HEK293 (cell line): ENCODE measurements around the gene DENND1A.
A peak's percentile ranks its signal among the peaks of the same experiment; 100 is the strongest.

ENCODE experiments used
- CTCF ChIA-PET: fragments of 350-600 bp; formaldehyde crosslinking; extraction: SDS; loops from one replicate; lab custom pipeline; 2021; ENCODE audit warnings: antibody characterized with exemption; lab: Yijun Ruan, JAX
- POLR2A ChIA-PET: fragments of 300-600 bp; formaldehyde crosslinking; extraction: SDS; loops from one replicate; lab custom pipeline; 2020; ENCODE audit warnings: antibody characterized with exemption, inconsistent platforms; lab: Yijun Ruan, JAX
- H3K27ac ChIP-seq: fragments of 200-500 bp; sonication (Bioruptor generic); 2 replicates; pipeline ENCODE4 v1.5.1; 2014; ENCODE audit warnings: low read depth, low read length, control low read depth, inconsistent platforms; ENCODE audit errors: extremely low read depth
- H3K36me3 ChIP-seq, 2 experiments: fragments of 200-500 bp in 1 of 2; sonication (Bioruptor generic) in 1 of 2; 1 replicate in 1 of 2; 2 replicates in 1 of 2; pipeline ENCODE4 v1.5.1; 2014 to 2017; ENCODE audit warnings: inconsistent platforms in 2 of 2, low read length in 2 of 2; ENCODE audit not compliant: control insufficient read depth in 2 of 2, insufficient read depth in 1 of 2
- H3K4me1 ChIP-seq: fragments of 200-500 bp; sonication (Bioruptor generic); 2 replicates; pipeline ENCODE4 v1.5.1; 2014; ENCODE audit warnings: mild to moderate bottlenecking, low read length, inconsistent platforms; ENCODE audit not compliant: control insufficient read depth, insufficient read depth
- H3K4me3 ChIP-seq: 2 replicates; pipeline ENCODE4 v1.5.1; 2011; ENCODE audit warnings: low read depth, mild to moderate bottlenecking, control low read depth, low read length, moderate library complexity
- H3K9me3 ChIP-seq: fragments of 200-500 bp; sonication (Bioruptor generic); 2 replicates; pipeline ENCODE4 v1.5.1; 2014; ENCODE audit warnings: low read depth, low read length, inconsistent platforms; ENCODE audit not compliant: control insufficient read depth, insufficient read depth
- EGR2 ChIP-seq: fragments of 450-650 bp; formaldehyde crosslinking; IDR thresholded peaks from 2 replicates; pipeline ENCODE4 v1.5.1; 2016; ENCODE audit warnings: low read depth, missing biosample characterization, missing genetic modification characterization
- KLF1 ChIP-seq: fragments of 450-650 bp; formaldehyde crosslinking; IDR thresholded peaks from 2 replicates; pipeline ENCODE4 v1.5.1; 2016; ENCODE audit warnings: missing biosample characterization, missing genetic modification characterization
- PRDM1 ChIP-seq: fragments of 450-650 bp; formaldehyde crosslinking; IDR thresholded peaks from 2 replicates; pipeline ENCODE4; 2016; ENCODE audit warnings: missing biosample characterization, missing genetic modification characterization
- ZNF10 ChIP-seq: fragments of 450-650 bp; formaldehyde crosslinking; IDR thresholded peaks from 2 replicates; pipeline ENCODE4 v1.5.1; 2017; ENCODE audit warnings: missing biosample characterization, missing genetic modification characterization
- ZNF140 ChIP-seq: fragments of 450-650 bp; formaldehyde crosslinking; IDR thresholded peaks from 2 replicates; pipeline ENCODE4 v1.5.1; 2016; ENCODE audit warnings: missing biosample characterization, missing genetic modification characterization
- ZNF248 ChIP-seq: fragments of 450-650 bp; formaldehyde crosslinking; IDR thresholded peaks from 2 replicates; pipeline ENCODE4 v1.5.1; 2017; ENCODE audit warnings: missing biosample characterization, missing genetic modification characterization
- ZNF350 ChIP-seq: fragments of 450-650 bp; formaldehyde crosslinking; IDR thresholded peaks from 2 replicates; pipeline ENCODE4 v1.5.0; 2017; ENCODE audit warnings: missing biosample characterization, mild to moderate bottlenecking, missing genetic modification characterization
- ZNF521 ChIP-seq: fragments of 450-650 bp; formaldehyde crosslinking; IDR thresholded peaks from 2 replicates; pipeline ENCODE4 v1.5.1; 2017; ENCODE audit warnings: missing biosample characterization, mild to moderate bottlenecking, missing genetic modification characterization
- ZNF571 ChIP-seq: fragments of 450-650 bp; formaldehyde crosslinking; IDR thresholded peaks from 2 replicates; pipeline ENCODE4 v1.5.0; 2017; ENCODE audit warnings: missing biosample characterization, missing genetic modification characterization
- ZNF660 ChIP-seq: fragments of 450-650 bp; IDR thresholded peaks from 2 replicates; pipeline ENCODE4 v1.5.1; 2018; ENCODE audit warnings: missing biosample characterization, mild to moderate bottlenecking, missing genetic modification characterization
- ZNF785 ChIP-seq: fragments of 450-650 bp; formaldehyde crosslinking; IDR thresholded peaks from 2 replicates; pipeline ENCODE4 v1.5.1; 2016; ENCODE audit warnings: missing biosample characterization, missing genetic modification characterization
- ZNF791 ChIP-seq: fragments of 450-650 bp; formaldehyde crosslinking; IDR thresholded peaks from 2 replicates; pipeline ENCODE4 v1.5.1; 2016; ENCODE audit warnings: missing biosample characterization, missing genetic modification characterization
- ZNF792 ChIP-seq: fragments of 450-650 bp; formaldehyde crosslinking; IDR thresholded peaks from 2 replicates; pipeline ENCODE4 v1.5.1; 2016; ENCODE audit warnings: missing biosample characterization, missing genetic modification characterization
- ZSCAN30 ChIP-seq: fragments of 450-650 bp; IDR thresholded peaks from 2 replicates; pipeline ENCODE4 v1.5.1; 2018; ENCODE audit warnings: missing biosample characterization, mild to moderate bottlenecking, missing genetic modification characterization, moderate library complexity
- ZXDB ChIP-seq: fragments of 450-650 bp; formaldehyde crosslinking; IDR thresholded peaks from 2 replicates; pipeline ENCODE4 v1.5.1; 2016; ENCODE audit warnings: missing biosample characterization, missing genetic modification characterization
- TF ChIP-seq, protein P1 (sequence below): fragments of 450-650 bp; formaldehyde crosslinking; IDR thresholded peaks from 2 replicates; pipeline ENCODE4 v1.5.1; 2016; ENCODE audit warnings: missing biosample characterization, missing genetic modification characterization
- TF ChIP-seq, protein P2 (sequence below): fragments of 450-650 bp; formaldehyde crosslinking; IDR thresholded peaks from 2 replicates; pipeline ENCODE4 v1.5.1; 2016; ENCODE audit warnings: missing biosample characterization, missing genetic modification characterization, borderline replicate concordance

Gene DENND1A

DNA sequence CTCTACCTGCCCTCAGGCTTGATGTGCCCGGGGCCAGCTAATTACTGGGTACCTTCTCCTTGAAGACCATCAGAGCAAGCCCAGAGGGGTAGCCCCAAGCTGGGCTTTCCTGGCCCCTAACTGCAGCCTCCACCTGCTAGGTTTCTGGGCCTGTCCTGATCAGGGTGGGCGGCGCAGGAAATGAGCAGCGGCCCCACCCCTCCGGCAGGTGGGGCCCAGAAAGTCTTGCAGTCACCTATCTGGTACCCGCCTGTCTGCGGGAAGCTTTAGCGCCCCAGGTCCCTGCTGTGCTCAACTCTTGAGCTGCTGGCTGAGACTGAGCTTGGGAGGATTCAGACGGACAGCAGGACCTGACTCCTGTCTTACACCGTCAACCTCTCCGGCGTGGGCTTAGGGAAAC is 44.5 kb upstream of the DENND1A start:
- Histone ChIP-seq H3K27ac (no peak overlapping the region), H3K9me3 (no peaks in the 10 kb centered on the region), H3K4me1 (no peaks in the 10 kb centered on the region), H3K36me3 (no peaks in the 10 kb centered on the region), H3K4me3 (no peak overlapping the region)
- TF ChIP-seq ZNF350 (tag by site-specific recombination) (no peak), KLF1 (tag by site-specific recombination) (peak; percentile 39; the same call in 1 of the 2 replicates)
- CTCF ChIA-PET: no interaction called here
- POLR2A ChIA-PET: no interaction called here

DNA sequence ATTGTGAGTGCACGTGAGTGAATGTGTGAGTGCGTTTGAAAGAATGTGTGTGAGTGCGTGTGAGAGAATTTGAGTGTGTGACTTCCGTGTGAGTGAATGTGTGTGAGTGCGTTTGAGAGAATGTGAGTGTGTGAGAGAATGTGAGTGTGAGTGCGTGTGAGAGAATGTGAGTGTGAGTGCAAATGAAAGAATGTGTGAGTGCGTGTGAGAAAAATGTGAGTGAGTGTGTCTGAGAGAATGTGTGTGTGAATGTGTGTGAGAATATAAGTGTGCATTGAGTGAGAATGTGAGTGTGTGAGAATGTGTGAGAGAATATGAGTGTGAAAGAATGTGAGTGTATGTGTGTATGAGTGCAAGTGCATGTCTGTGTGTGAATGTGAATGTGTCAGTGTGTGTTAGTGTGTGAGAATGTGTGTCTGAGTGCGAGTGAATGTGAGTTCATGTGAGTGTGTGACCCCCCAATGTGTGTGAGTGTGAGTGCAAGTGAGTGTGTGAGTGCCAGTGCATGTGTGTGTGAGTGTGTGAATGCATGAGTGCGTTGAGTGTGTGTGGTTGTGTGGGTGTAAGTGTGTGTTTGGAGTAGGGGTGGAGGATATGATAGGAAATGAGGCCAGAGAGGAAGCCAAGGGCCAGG is 43.8 kb upstream of the DENND1A start:
- ChIA-PET CTCF (no interaction called here), POLR2A (no interaction called here)
- Histone ChIP-seq H3K4me3 (no peak overlapping the region), H3K4me1 (no peaks in the 10 kb centered on the region), H3K36me3 (no peaks in the 10 kb centered on the region), H3K27ac (no peak overlapping the region), H3K9me3 (no peaks in the 10 kb centered on the region)
- TF ChIP-seq ZNF785 (0 out of 2 replicates have a peak, but pooled peaks have one; percentile 8), ZNF521 (tag by site-specific recombination) (no peak), ZNF10 (no peak), ZNF660 (tag by site-specific recombination) (no peak), PRDM1 (tag by site-specific recombination) (peak; percentile 84), ZNF571 (no peak)
- TF ChIP-seq, protein P1, sequence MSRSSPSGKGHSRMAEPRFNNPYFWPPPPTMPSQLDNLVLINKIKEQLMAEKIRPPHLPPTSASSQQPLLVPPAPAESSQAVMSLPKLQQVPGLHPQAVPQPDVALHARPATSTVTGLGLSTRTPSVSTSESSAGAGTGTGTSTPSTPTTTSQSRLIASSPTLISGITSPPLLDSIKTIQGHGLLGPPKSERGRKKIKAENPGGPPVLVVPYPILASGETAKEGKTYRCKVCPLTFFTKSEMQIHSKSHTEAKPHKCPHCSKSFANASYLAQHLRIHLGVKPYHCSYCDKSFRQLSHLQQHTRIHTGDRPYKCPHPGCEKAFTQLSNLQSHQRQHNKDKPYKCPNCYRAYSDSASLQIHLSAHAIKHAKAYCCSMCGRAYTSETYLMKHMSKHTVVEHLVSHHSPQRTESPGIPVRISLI (tag by site-specific recombination): no peak

DNA sequence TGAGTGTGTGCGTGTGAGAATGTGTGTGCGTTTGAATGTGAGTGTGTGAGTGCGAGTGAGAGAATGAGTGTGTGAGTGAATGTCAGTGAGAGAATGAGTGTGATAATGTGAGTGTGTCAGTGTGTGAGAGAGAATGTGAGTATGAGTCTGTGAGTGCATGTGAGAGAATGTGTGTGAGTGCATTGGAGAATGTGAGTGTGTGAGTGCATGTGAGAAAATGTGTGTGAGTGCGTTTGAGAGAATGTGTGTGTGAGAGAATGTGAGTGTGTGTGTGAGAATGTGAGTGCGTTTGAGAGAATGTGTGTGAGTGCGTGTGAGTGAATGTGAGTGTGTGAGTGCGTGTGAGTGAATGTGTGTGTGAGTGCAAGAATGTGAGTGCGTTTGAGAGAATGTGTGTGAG is 42.7 kb upstream of the DENND1A start:
- ChIA-PET POLR2A (no interaction called here), CTCF (no interaction called here)
- H3K27ac ChIP-seq: no peak overlapping the region
- no peaks in the 10 kb centered on the region for H3K9me3 ChIP-seq
- no peaks in the 10 kb centered on the region for H3K4me1 ChIP-seq
- no peaks in the 10 kb centered on the region for H3K36me3 ChIP-seq
- TF ChIP-seq ZSCAN30 (tag by site-specific recombination): no peak
- TF ChIP-seq ZNF791: no peak
- TF ChIP-seq, protein P2, sequence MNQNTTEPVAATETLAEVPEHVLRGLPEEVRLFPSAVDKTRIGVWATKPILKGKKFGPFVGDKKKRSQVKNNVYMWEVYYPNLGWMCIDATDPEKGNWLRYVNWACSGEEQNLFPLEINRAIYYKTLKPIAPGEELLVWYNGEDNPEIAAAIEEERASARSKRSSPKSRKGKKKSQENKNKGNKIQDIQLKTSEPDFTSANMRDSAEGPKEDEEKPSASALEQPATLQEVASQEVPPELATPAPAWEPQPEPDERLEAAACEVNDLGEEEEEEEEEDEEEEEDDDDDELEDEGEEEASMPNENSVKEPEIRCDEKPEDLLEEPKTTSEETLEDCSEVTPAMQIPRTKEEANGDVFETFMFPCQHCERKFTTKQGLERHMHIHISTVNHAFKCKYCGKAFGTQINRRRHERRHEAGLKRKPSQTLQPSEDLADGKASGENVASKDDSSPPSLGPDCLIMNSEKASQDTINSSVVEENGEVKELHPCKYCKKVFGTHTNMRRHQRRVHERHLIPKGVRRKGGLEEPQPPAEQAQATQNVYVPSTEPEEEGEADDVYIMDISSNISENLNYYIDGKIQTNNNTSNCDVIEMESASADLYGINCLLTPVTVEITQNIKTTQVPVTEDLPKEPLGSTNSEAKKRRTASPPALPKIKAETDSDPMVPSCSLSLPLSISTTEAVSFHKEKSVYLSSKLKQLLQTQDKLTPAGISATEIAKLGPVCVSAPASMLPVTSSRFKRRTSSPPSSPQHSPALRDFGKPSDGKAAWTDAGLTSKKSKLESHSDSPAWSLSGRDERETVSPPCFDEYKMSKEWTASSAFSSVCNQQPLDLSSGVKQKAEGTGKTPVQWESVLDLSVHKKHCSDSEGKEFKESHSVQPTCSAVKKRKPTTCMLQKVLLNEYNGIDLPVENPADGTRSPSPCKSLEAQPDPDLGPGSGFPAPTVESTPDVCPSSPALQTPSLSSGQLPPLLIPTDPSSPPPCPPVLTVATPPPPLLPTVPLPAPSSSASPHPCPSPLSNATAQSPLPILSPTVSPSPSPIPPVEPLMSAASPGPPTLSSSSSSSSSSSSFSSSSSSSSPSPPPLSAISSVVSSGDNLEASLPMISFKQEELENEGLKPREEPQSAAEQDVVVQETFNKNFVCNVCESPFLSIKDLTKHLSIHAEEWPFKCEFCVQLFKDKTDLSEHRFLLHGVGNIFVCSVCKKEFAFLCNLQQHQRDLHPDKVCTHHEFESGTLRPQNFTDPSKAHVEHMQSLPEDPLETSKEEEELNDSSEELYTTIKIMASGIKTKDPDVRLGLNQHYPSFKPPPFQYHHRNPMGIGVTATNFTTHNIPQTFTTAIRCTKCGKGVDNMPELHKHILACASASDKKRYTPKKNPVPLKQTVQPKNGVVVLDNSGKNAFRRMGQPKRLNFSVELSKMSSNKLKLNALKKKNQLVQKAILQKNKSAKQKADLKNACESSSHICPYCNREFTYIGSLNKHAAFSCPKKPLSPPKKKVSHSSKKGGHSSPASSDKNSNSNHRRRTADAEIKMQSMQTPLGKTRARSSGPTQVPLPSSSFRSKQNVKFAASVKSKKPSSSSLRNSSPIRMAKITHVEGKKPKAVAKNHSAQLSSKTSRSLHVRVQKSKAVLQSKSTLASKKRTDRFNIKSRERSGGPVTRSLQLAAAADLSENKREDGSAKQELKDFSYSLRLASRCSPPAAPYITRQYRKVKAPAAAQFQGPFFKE (tag by site-specific recombination): no peak
- TF ChIP-seq EGR2: no peak
- no peak for TF ChIP-seq ZNF792 (tag by site-specific recombination)
- no peak for TF ChIP-seq ZNF248 (tag by site-specific recombination)
- TF ChIP-seq ZXDB: no peak
- 0 out of 2 replicates have a peak, but pooled peaks have one; percentile 2 for TF ChIP-seq ZNF140 (tag by site-specific recombination)
- TF ChIP-seq PRDM1 (tag by site-specific recombination): peak; percentile 38; the same call in 1 of the 2 replicates
- H3K4me3 ChIP-seq: no peak overlapping the region
